ENCODE data around the gene CHIC2. TPM values are rescaled to one million over a fixed set of nuclear protein-coding genes. Genes with fewer than 3 reads are reported as not detected.

CHIC2 gene
- total and polyA plus RNA-seq, 9 donors = 14.7 to 37.6 (median 18.3) TPM

DNA sequence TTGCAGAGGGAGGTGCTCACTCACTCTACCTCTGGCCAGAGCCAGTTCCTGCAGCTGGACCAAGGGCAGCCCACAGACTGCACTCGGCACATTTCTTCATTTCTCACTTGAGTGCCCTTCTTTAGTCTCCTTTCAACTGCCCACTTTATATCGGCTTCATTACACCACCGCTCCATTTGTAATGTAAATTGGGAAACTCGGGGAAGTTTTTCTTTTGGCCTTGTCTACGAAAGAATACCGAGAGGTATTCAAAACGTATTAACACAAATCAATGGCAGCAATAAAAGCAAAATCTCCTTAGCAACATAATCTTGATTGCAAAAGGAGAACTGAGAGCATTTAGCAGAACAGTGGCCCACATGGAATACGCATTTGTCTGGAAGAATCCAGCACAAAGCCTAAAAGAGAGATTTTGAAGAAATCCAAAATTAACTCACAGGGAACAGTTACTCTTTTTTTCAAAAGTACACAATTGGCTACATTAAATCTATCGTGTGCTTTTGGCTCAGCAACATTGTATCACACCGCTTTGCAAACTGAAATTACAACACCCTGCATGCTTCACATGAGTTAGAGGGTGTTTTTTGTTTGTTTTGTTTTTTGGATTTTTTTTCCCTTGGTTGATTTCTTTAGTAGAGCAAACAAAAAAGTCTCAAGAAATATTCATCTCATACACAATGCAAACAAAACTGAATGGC, 62.6 kb downstream of the CHIC2 start:
- Histone ChIP-seq H3K4me1 (ENCODE audit: insufficient read depth) (no peaks in the 10 kb centered on the region), H3K4me3 (no peak overlapping the region), H3K36me3 (no peaks in the 10 kb centered on the region), H3K9me3 (no peaks in the 10 kb centered on the region), H3K27ac (no peak overlapping the region), H3K27me3 (no peaks in the 10 kb centered on the region)
- intact Hi-C loops (cut with DNase I) = no loop called here
- WGBS, 3 donors = 94 to 95% (median 94%) methylated on average over 10 of the region's 10 CpGs
- TF ChIP-seq EP300 (IDR thresholded peaks at IDR 0.05) = no peak
- TF ChIP-seq, protein P1, sequence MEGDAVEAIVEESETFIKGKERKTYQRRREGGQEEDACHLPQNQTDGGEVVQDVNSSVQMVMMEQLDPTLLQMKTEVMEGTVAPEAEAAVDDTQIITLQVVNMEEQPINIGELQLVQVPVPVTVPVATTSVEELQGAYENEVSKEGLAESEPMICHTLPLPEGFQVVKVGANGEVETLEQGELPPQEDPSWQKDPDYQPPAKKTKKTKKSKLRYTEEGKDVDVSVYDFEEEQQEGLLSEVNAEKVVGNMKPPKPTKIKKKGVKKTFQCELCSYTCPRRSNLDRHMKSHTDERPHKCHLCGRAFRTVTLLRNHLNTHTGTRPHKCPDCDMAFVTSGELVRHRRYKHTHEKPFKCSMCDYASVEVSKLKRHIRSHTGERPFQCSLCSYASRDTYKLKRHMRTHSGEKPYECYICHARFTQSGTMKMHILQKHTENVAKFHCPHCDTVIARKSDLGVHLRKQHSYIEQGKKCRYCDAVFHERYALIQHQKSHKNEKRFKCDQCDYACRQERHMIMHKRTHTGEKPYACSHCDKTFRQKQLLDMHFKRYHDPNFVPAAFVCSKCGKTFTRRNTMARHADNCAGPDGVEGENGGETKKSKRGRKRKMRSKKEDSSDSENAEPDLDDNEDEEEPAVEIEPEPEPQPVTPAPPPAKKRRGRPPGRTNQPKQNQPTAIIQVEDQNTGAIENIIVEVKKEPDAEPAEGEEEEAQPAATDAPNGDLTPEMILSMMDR (IDR thresholded peaks at IDR 0.05) = no peak
- TF ChIP-seq POLR2A (IDR thresholded peaks at IDR 0.05) = no peak
- DNase-seq = no peak

DNA sequence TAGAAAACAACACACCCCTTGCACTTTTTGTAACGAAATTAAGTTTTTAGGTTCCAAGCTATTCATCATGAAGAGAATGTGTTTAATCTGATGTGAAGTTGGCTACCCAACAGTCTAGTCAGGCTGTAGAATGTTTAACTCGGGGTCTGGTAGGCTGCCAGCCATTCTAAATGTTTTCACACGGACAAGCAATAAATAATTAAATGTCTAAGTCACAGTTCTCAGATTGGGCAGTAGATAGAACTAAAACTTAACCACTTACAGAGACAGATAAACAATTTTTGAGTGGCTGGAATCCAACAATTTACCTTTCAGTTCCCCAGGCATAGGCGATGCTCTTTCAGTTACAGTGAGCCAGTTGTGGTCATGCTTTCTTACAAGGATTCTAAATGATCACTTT, 66.5 kb downstream of the CHIC2 start:
- Histone ChIP-seq H3K27me3 (no peaks in the 10 kb centered on the region), H3K4me3 (no peak overlapping the region), H3K9me3 (no peaks in the 10 kb centered on the region), H3K27ac (no peak overlapping the region), H3K4me1 (ENCODE audit: insufficient read depth) (peaks cover 6% of the 10 kb centered on the region), H3K36me3 (no peaks in the 10 kb centered on the region)
- no peak for DNase-seq
- no peak for TF ChIP-seq EP300 (IDR thresholded peaks at IDR 0.05)
- TF ChIP-seq, protein P1 (IDR thresholded peaks at IDR 0.05) = no peak
- no peak for TF ChIP-seq POLR2A (IDR thresholded peaks at IDR 0.05)
- WGBS, 3 donors = 62 to 75% (median 74%) methylated on average over 4 of the region's 4 CpGs
- intact Hi-C loops (cut with DNase I) = no loop called here

DNA sequence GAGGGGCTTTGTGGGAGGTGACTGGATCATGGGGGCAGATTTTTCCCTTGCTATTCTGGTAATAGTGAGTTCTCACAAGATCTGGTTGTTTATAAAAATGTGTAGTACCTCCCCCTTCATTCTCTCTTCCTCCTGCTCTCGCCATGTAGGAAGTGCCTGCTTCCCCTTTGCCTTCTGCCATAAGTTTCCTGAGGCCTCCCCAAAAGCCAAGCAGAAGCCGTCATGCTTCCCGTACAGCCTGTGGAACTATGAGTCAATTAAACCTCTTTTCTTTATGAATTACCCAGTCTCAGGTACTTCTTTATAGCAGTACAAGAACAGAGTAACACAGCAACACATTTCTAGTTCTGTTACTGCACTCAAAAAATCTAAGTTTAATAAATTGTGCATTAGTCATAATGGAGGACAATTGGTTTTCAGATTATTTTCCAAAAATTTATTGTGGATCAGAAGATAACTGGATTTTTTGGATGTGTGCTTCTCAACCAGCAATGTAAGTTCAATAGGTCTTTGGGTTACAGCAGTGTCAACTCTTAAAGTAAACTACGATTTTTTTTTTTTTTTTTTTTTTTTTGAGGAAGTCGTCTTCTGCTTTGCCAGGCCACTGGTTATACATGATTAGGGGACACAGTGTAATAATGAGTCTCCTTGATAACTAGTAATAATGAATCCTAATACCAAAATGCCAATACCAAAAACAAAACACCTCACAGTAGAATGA, 69.9 kb downstream of the CHIC2 start:
- no peaks in the 10 kb centered on the region for H3K9me3 ChIP-seq
- H3K4me1 ChIP-seq (ENCODE audit: insufficient read depth) = peaks cover 13% of the 10 kb centered on the region
- intact Hi-C loops (cut with DNase I) = no loop called here
- no peak overlapping the region for H3K4me3 ChIP-seq
- DNase-seq = no peak
- no peak overlapping the region for H3K27ac ChIP-seq
- no peaks in the 10 kb centered on the region for H3K27me3 ChIP-seq
- WGBS, 3 donors = 84 to 91% (median 86%) methylated on average over 5 of the region's 5 CpGs
- TF ChIP-seq EP300 (IDR thresholded peaks at IDR 0.05) (no peak), POLR2A (IDR thresholded peaks at IDR 0.05) (no peak)
- TF ChIP-seq, protein P1 (IDR thresholded peaks at IDR 0.05) = no peak
- no peaks in the 10 kb centered on the region for H3K36me3 ChIP-seq

DNA sequence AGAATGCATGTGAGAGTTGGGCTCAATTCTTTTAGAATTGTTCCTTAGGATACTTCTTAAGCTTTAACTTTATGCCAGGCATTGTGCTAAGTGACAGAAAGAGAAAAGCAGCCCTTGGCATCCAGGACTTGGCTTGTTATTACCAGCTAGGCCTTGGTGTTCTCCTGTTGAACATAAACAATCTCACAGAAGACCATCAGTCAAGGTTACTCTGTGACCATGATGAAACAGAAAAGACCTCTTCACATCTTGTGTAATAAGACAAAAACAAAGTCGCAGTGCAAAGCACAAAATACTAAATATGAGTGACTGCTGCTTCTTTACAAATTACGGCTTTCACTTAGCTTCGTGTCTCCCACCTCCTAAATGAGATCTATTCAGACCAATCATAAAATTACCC, 71.6 kb downstream of the CHIC2 start:
- no peak overlapping the region for H3K4me3 ChIP-seq
- intact Hi-C loops (cut with DNase I) = no loop called here
- TF ChIP-seq, protein P1 (IDR thresholded peaks at IDR 0.05) = no peak
- TF ChIP-seq EP300 (IDR thresholded peaks at IDR 0.05) = no peak
- no peak for TF ChIP-seq POLR2A (IDR thresholded peaks at IDR 0.05)
- peaks cover 14% of the 10 kb centered on the region for H3K4me1 ChIP-seq (ENCODE audit: insufficient read depth)
- DNase-seq = peak in 2 of 5 donors; percentile 36 to 41
- peak overlapping the region in 1 of 2 donors; percentile 67 for H3K27ac ChIP-seq
- WGBS, 3 donors = 12 to 58% (median 16%) methylated on average over 3 of the region's 3 CpGs
- no peaks in the 10 kb centered on the region for H3K27me3 ChIP-seq
- H3K9me3 ChIP-seq = no peaks in the 10 kb centered on the region
- no peaks in the 10 kb centered on the region for H3K36me3 ChIP-seq
